T-helper 17 cell (primary cell): ENCODE results near the gene C10orf62. TPM values are rescaled to one million over a fixed set of nuclear protein-coding genes. Genes with fewer than 3 reads are reported as not detected.

ENCODE experiments used
- ATAC-seq: fragments of 150-1000 bp; cut with Tn5 transposase; 2 replicates; pipeline ENCODE4 v1.10.0; 2021; ENCODE audit warnings: mild to moderate bottlenecking, moderate library complexity
- DNase-seq, 3 donors: peaks; one replicate each; pipeline versions ENCODE4 v3.0.0 to v3.0.0-alpha.2; 2020 to 2021
- H3K9me3 ChIP-seq: one replicate; pipeline ENCODE4 v1.7.0; 2013; ENCODE audit warnings: low read length, mild to moderate bottlenecking; ENCODE audit not compliant: control insufficient read depth, poor library complexity, severe bottlenecking
- H3K27ac Mint-ChIP-seq: one replicate; pipeline ENCODE4 v1.8.0; 2022; ENCODE audit warnings: mild to moderate bottlenecking, moderate library complexity, mixed read lengths
- H3K27me3 Mint-ChIP-seq: one replicate; pipeline ENCODE4 v1.8.0; 2022; ENCODE audit warnings: mixed read lengths
- H3K36me3 Mint-ChIP-seq: one replicate; pipeline ENCODE4 v1.8.0; 2022; ENCODE audit warnings: low read depth, mixed read lengths
- H3K4me1 Mint-ChIP-seq: one replicate; pipeline ENCODE4 v1.8.0; 2022; ENCODE audit warnings: mild to moderate bottlenecking, mixed read lengths
- H3K4me3 Mint-ChIP-seq: one replicate; pipeline ENCODE4 v1.8.0; 2022; ENCODE audit warnings: mild to moderate bottlenecking, moderate library complexity, mixed read lengths
- total RNA-seq, 4 donors: library from RNA in 2 of 4; stranded (reverse) in 2 of 4; gene quantifications; one replicate each; pipeline ENCODE4 v1.2.3 and lab custom pipeline; 2022 to 2026

C10orf62 gene
- total RNA-seq, 2 donors from 2014 or later: not detected

GRCh38 chr10:97601268-97602215 lies 12.0 kb downstream of the C10orf62 start:
- no peak for ATAC-seq
- H3K36me3 Mint-ChIP-seq: no peaks in the 10 kb centered on the region
- DNase-seq: no peak
- H3K27ac Mint-ChIP-seq: no peak overlapping the region
- no peak overlapping the region for H3K4me3 Mint-ChIP-seq
- no peaks in the 10 kb centered on the region for H3K27me3 Mint-ChIP-seq
- H3K9me3 ChIP-seq: no peaks in the 10 kb centered on the region
- H3K4me1 Mint-ChIP-seq: peaks cover 5% of the 10 kb centered on the region

- Mint-ChIP-seq H3K36me3 (no peaks in the 10 kb centered on the region), H3K4me3 (no peak overlapping the region), H3K27ac (no peak overlapping the region), H3K4me1 (no peaks in the 10 kb centered on the region), H3K27me3 (no peaks in the 10 kb centered on the region)
- no peak for DNase-seq
- no peaks in the 10 kb centered on the region for H3K9me3 ChIP-seq
- ATAC-seq: no peak
Observed at GRCh38 chr10:97607095-97607636, 17.6 kb downstream of the C10orf62 start.

GRCh38 chr10:97608991-97609561 lies 19.6 kb downstream of the C10orf62 start:
- Mint-ChIP-seq H3K36me3 (no peaks in the 10 kb centered on the region), H3K4me1 (no peaks in the 10 kb centered on the region)

GRCh38 chr10:97611473-97611872 lies 22.0 kb downstream of the C10orf62 start:
- no peaks in the 10 kb centered on the region for H3K36me3 Mint-ChIP-seq
- no peaks in the 10 kb centered on the region for H3K4me1 Mint-ChIP-seq
- H3K27me3 Mint-ChIP-seq: no peaks in the 10 kb centered on the region
- H3K27ac Mint-ChIP-seq: no peak overlapping the region
- H3K9me3 ChIP-seq: no peaks in the 10 kb centered on the region
- no peak for ATAC-seq
- no peak overlapping the region for H3K4me3 Mint-ChIP-seq
- no peak for DNase-seq

More at GRCh38 chr10:97608991-97609561, 19.6 kb downstream of the C10orf62 start:
- Mint-ChIP-seq H3K27me3 (no peaks in the 10 kb centered on the region), H3K4me3 (peak overlapping the region; percentile 45), H3K27ac (no peak overlapping the region)
- no peak for DNase-seq
- ATAC-seq: no peak
- no peaks in the 10 kb centered on the region for H3K9me3 ChIP-seq

GRCh38 chr10:97612386-97612785 lies 22.9 kb downstream of the C10orf62 start:
- no peaks in the 10 kb centered on the region for H3K4me1 Mint-ChIP-seq
- H3K36me3 Mint-ChIP-seq: no peaks in the 10 kb centered on the region
- H3K27ac Mint-ChIP-seq: no peak overlapping the region
- H3K9me3 ChIP-seq: no peaks in the 10 kb centered on the region
- H3K4me3 Mint-ChIP-seq: no peak overlapping the region
- no peak for ATAC-seq
- H3K27me3 Mint-ChIP-seq: no peaks in the 10 kb centered on the region
- no peak for DNase-seq

- Mint-ChIP-seq H3K27ac (no peak overlapping the region), H3K27me3 (no peaks in the 10 kb centered on the region), H3K36me3 (peaks cover 2% of the 10 kb centered on the region), H3K4me1 (peaks cover 2% of the 10 kb centered on the region), H3K4me3 (no peak overlapping the region)
- DNase-seq (no peak), ATAC-seq (no peak)
- H3K9me3 ChIP-seq: no peaks in the 10 kb centered on the region
Observed at GRCh38 chr10:97618285-97618684, 28.8 kb downstream of the C10orf62 start.

- H3K27me3 Mint-ChIP-seq: no peaks in the 10 kb centered on the region
- peaks cover 2% of the 10 kb centered on the region for H3K36me3 Mint-ChIP-seq
- H3K4me3 Mint-ChIP-seq: no peak overlapping the region
- DNase-seq: no peak
- no peaks in the 10 kb centered on the region for H3K9me3 ChIP-seq
- peaks cover 2% of the 10 kb centered on the region for H3K4me1 Mint-ChIP-seq
- no peak overlapping the region for H3K27ac Mint-ChIP-seq
- ATAC-seq: no peak
Observed at GRCh38 chr10:97618733-97619132, 29.2 kb downstream of the C10orf62 start.

GRCh38 chr10:97623277-97623676 lies 33.8 kb downstream of the C10orf62 start:
- ATAC-seq (no peak), DNase-seq (no peak)
- no peaks in the 10 kb centered on the region for H3K9me3 ChIP-seq
- H3K27ac Mint-ChIP-seq: no peak overlapping the region
- H3K27me3 Mint-ChIP-seq: no peaks in the 10 kb centered on the region
- peaks cover 2% of the 10 kb centered on the region for H3K4me1 Mint-ChIP-seq
- H3K36me3 Mint-ChIP-seq: peaks cover 2% of the 10 kb centered on the region
- no peak overlapping the region for H3K4me3 Mint-ChIP-seq

- peaks cover under 1% of the 10 kb centered on the region for H3K4me1 Mint-ChIP-seq
- H3K27me3 Mint-ChIP-seq: no peaks in the 10 kb centered on the region
- H3K36me3 Mint-ChIP-seq: no peaks in the 10 kb centered on the region
- DNase-seq (no peak), ATAC-seq (no peak)
- H3K4me3 Mint-ChIP-seq: no peak overlapping the region
- no peaks in the 10 kb centered on the region for H3K9me3 ChIP-seq
- no peak overlapping the region for H3K27ac Mint-ChIP-seq
Observed at GRCh38 chr10:97627731-97628130, 38.2 kb downstream of the C10orf62 start.

- no peaks in the 10 kb centered on the region for H3K27me3 Mint-ChIP-seq
- ATAC-seq: no peak
- no peak for DNase-seq
Observed at GRCh38 chr10:97628228-97628627, 38.7 kb downstream of the C10orf62 start.

GRCh38 chr10:97629289-97629688 lies 39.8 kb downstream of the C10orf62 start:
- peaks cover 9% of the 10 kb centered on the region for H3K4me1 Mint-ChIP-seq
- no peaks in the 10 kb centered on the region for H3K9me3 ChIP-seq
- ATAC-seq (no peak), DNase-seq (no peak)
- H3K27ac Mint-ChIP-seq: no peak overlapping the region
- H3K4me3 Mint-ChIP-seq: no peak overlapping the region
- H3K36me3 Mint-ChIP-seq: peaks cover 3% of the 10 kb centered on the region
- no peaks in the 10 kb centered on the region for H3K27me3 Mint-ChIP-seq

More at GRCh38 chr10:97628228-97628627, 38.7 kb downstream of the C10orf62 start:
- Mint-ChIP-seq H3K27ac (no peak overlapping the region), H3K4me3 (no peak overlapping the region), H3K4me1 (peaks cover 5% of the 10 kb centered on the region), H3K36me3 (peaks cover 1% of the 10 kb centered on the region)
- H3K9me3 ChIP-seq: no peaks in the 10 kb centered on the region

GRCh38 chr10:97631098-97631497 lies 41.6 kb downstream of the C10orf62 start:
- DNase-seq: no peak
- Mint-ChIP-seq H3K4me1 (peaks cover 9% of the 10 kb centered on the region), H3K36me3 (peaks cover 3% of the 10 kb centered on the region), H3K27ac (no peak overlapping the region), H3K27me3 (no peaks in the 10 kb centered on the region), H3K4me3 (no peak overlapping the region)
- H3K9me3 ChIP-seq: no peaks in the 10 kb centered on the region
- no peak for ATAC-seq
